DOHH2 (cell line): ENCODE results near the gene OR7G1.

Experiments used
- H3F3A ChIP-seq: fragments of 200-600 bp; sonication (generic), shearing (Covaris generic); 2 replicates; pipeline ENCODE4 v1.6.0; 2016; ENCODE audit warnings: antibody characterized with exemption, mild to moderate bottlenecking; ENCODE audit not compliant: control insufficient read depth, insufficient read depth
- H3K27ac ChIP-seq: fragments of 200-600 bp; sonication (generic); 2 replicates; pipeline ENCODE4 v1.5.1; 2014; ENCODE audit warnings: low read depth, mild to moderate bottlenecking, low read length, moderate library complexity
- H3K27me3 ChIP-seq: fragments of 200-600 bp; sonication (generic); 2 replicates; pipeline ENCODE4 v1.6.1; 2014; ENCODE audit warnings: mild to moderate bottlenecking, low read length, mixed read lengths; ENCODE audit not compliant: control insufficient read depth
- H3K36me3 ChIP-seq: fragments of 200-600 bp; sonication (generic); 2 replicates; pipeline ENCODE4 v1.6.1; 2014; ENCODE audit warnings: mild to moderate bottlenecking, low read length, moderate library complexity, mixed read lengths; ENCODE audit not compliant: control insufficient read depth
- H3K4me1 ChIP-seq: fragments of 200-600 bp; sonication (generic); 2 replicates; pipeline ENCODE4 v1.6.1; 2014; ENCODE audit warnings: mild to moderate bottlenecking, low read length, mixed read lengths; ENCODE audit not compliant: control insufficient read depth
- H3K4me2 ChIP-seq: fragments of 200-600 bp; sonication (generic); 2 replicates; pipeline ENCODE4 v1.6.0; 2014; ENCODE audit warnings: mild to moderate bottlenecking, low read length, moderate library complexity
- H3K4me3 ChIP-seq: fragments of 200-600 bp; sonication (generic); 2 replicates; pipeline ENCODE4 v1.5.1; 2014; ENCODE audit warnings: mild to moderate bottlenecking, low read length, mixed read lengths
- H3K79me2 ChIP-seq: fragments of 200-600 bp; sonication (generic); 2 replicates; pipeline ENCODE4 v1.6.1; 2014; ENCODE audit warnings: mild to moderate bottlenecking, low read length, mixed read lengths; ENCODE audit not compliant: control insufficient read depth
- H3K9me2 ChIP-seq: fragments of 200-600 bp; sonication (generic); replicated peaks from 2 replicates; pipeline ENCODE4 v1.6.1; 2014; ENCODE audit warnings: mild to moderate bottlenecking, low read length, mixed read lengths; ENCODE audit not compliant: control insufficient read depth
- H3K9me3 ChIP-seq: fragments of 200-600 bp; sonication (generic); 2 replicates; pipeline ENCODE4 v1.6.1; 2014; ENCODE audit warnings: antibody characterized with exemption, low read length, mixed read lengths; ENCODE audit not compliant: control insufficient read depth, insufficient read depth
- H4K20me1 ChIP-seq: fragments of 200-600 bp; sonication (generic); 2 replicates; pipeline ENCODE4 v1.6.0; 2014; ENCODE audit warnings: low read depth, mild to moderate bottlenecking, antibody characterized with exemption, low read length, moderate library complexity; ENCODE audit not compliant: control insufficient read depth, insufficient read depth
- CTCF ChIP-seq: fragments of 200-600 bp; sonication (generic); IDR thresholded peaks from one replicate; pipeline ENCODE4 v1.5.1; 2014; ENCODE audit warnings: antibody characterized with exemption, mild to moderate bottlenecking, low read depth, low read length; ENCODE audit not compliant: poor library complexity, severe bottlenecking
- EZH2phosphoT487 ChIP-seq: fragments of 200-600 bp; sonication (generic); IDR thresholded peaks from 2 replicates; pipeline ENCODE4 v1.6.1; 2017; ENCODE audit warnings: borderline replicate concordance, mild to moderate bottlenecking, antibody characterized with exemption, low read length, moderate library complexity, mixed read lengths

The OR7G1 gene

GRCh38 chr19:9150650-9151049 lies 35.1 kb upstream of the OR7G1 start:
- Histone ChIP-seq H3K9me3 (peaks cover 35% of the 10 kb centered on the region; the same call in 1 of the 2 replicates), H3K27ac (no peak overlapping the region), H3K4me3 (no peak overlapping the region), H3K4me2 (no peak overlapping the region), H3K36me3 (peaks cover 89% of the 10 kb centered on the region), H3K4me1 (peaks cover 4% of the 10 kb centered on the region), H3K9me2 (no peaks in the 10 kb centered on the region), H4K20me1 (peaks cover 7% of the 10 kb centered on the region; the same call in 1 of the 2 replicates), H3F3A (no peaks in the 10 kb centered on the region), H3K79me2 (peaks cover 100% of the 10 kb centered on the region), H3K27me3 (no peaks in the 10 kb centered on the region)
- TF ChIP-seq CTCF = no peak
- no peak for TF ChIP-seq EZH2phosphoT487

- Histone ChIP-seq H3K4me2 (no peak overlapping the region), H3K36me3 (peaks cover 89% of the 10 kb centered on the region), H3K4me3 (no peak overlapping the region), H3K27ac (no peak overlapping the region), H3K27me3 (no peaks in the 10 kb centered on the region), H3K9me3 (peaks cover 41% of the 10 kb centered on the region; the same call in 1 of the 2 replicates), H3K9me2 (no peaks in the 10 kb centered on the region), H3K4me1 (no peaks in the 10 kb centered on the region), H3K79me2 (peaks cover 100% of the 10 kb centered on the region), H4K20me1 (peaks cover 5% of the 10 kb centered on the region; the same call in 1 of the 2 replicates), H3F3A (no peaks in the 10 kb centered on the region)
- no peak for TF ChIP-seq EZH2phosphoT487
- TF ChIP-seq CTCF = no peak
Observed at GRCh38 chr19:9149997-9150396, 34.4 kb upstream of the OR7G1 start.

GRCh38 chr19:9148697-9149096 lies 33.1 kb upstream of the OR7G1 start:
- H3K36me3 ChIP-seq = peaks cover 90% of the 10 kb centered on the region
- peaks cover 51% of the 10 kb centered on the region; the same call in 1 of the 2 replicates for H3K9me3 ChIP-seq
- no peaks in the 10 kb centered on the region for H3F3A ChIP-seq
- no peak overlapping the region for H3K27ac ChIP-seq
- peaks cover under 1% of the 10 kb centered on the region; the same call in 1 of the 2 replicates for H4K20me1 ChIP-seq
- peaks cover 100% of the 10 kb centered on the region for H3K79me2 ChIP-seq
- no peaks in the 10 kb centered on the region for H3K4me1 ChIP-seq
- H3K27me3 ChIP-seq = no peaks in the 10 kb centered on the region
- no peak overlapping the region for H3K4me2 ChIP-seq
- H3K4me3 ChIP-seq = no peak overlapping the region
- TF ChIP-seq CTCF (no peak), EZH2phosphoT487 (no peak)
- no peaks in the 10 kb centered on the region for H3K9me2 ChIP-seq
